A549 (cell line): ENCODE data around the gene PLRG1. TPM values are rescaled to one million over a fixed set of nuclear protein-coding genes. Genes with fewer than 3 reads are reported as not detected.

Source experiments
- ATAC-seq, 2 experiments: fragments of 200-7000 bp in 1 of 2; fragments of >200 bp in 1 of 2; cut with Nextera tagmentation in 1 of 2; cut with Tn5 transposase in 1 of 2; 3 replicates each; pipeline versions ENCODE4 v1.8.0 to v1.9.1; 2018 to 2020; ENCODE audit warnings: mild to moderate bottlenecking in 1 of 2, moderate library complexity in 1 of 2
- CTCF ChIA-PET: fragments of 300-600 bp; sonication (Branson Sonifier 250); formaldehyde crosslinking; extraction: SDS; loops from one replicate; lab custom pipeline; 2021; ENCODE audit warnings: antibody characterized with exemption, inconsistent platforms; lab: Yijun Ruan, JAX
- POLR2A ChIA-PET: fragments of 350-600 bp; formaldehyde crosslinking; extraction: SDS; loops from one replicate; lab custom pipeline; 2021; ENCODE audit warnings: antibody characterized with exemption, inconsistent platforms; lab: Yijun Ruan, JAX
- DNase-seq, 2 experiments: peaks; one replicate each; pipeline versions ENCODE4 v3.0.0 to v3.0.0-alpha.2; 2011 to 2016; ENCODE audit warnings: low read depth in 1 of 2, low spot score in 1 of 2
- FAIRE-seq: peaks from 2 replicates; lab custom pipeline; 2011; peaks lifted over from hg19 to GRCh38; lab: Jason Lieb, UNC
- H3K27ac ChIP-seq, 2 experiments: fragments of >200 bp; sonication (Bioruptor Twin); formaldehyde crosslinking; 3 replicates each; pipeline ENCODE4 v1.5.1; 2016 to 2017
- H3K4me1 ChIP-seq: fragments of >200 bp; sonication (Bioruptor Twin); formaldehyde crosslinking; 3 replicates; pipeline ENCODE4 v1.6.1; 2016
- H3K4me2 ChIP-seq: fragments of >200 bp; sonication (Bioruptor Twin); formaldehyde crosslinking; 3 replicates; pipeline ENCODE4 v1.6.1; 2016
- H3K4me3 ChIP-seq: fragments of >200 bp; sonication (Bioruptor Twin); formaldehyde crosslinking; 3 replicates; pipeline ENCODE4 v1.5.1; 2016
- H3K9me3 ChIP-seq: fragments of >200 bp; sonication (Bioruptor Twin); formaldehyde crosslinking; 3 replicates; pipeline ENCODE4 v1.6.1; 2016
- CHD2 ChIP-seq: fragments of 150-350 bp; IDR thresholded peaks from 2 replicates; pipeline ENCODE4 v1.6.1; 2014; ENCODE audit warnings: low read length; ENCODE audit not compliant: partially characterized antibody
- CHD4 ChIP-seq: fragments of 200-600 bp; sonication (generic); IDR thresholded peaks from 2 replicates; pipeline ENCODE4 v1.6.1; 2016; ENCODE audit warnings: antibody characterized with exemption, mild to moderate bottlenecking, borderline replicate concordance
- FOSL2 ChIP-seq, 2 experiments: fragments of 450-650 bp in 1 of 2; fragments of >200 bp in 1 of 2; sonication (Bioruptor Twin) in 1 of 2; formaldehyde crosslinking; IDR thresholded peaks; 2 replicates each; pipeline versions ENCODE4 v1.5.0 to v1.6.1; 2016 to 2020; ENCODE audit warnings: mild to moderate bottlenecking in 1 of 2, moderate library complexity in 1 of 2
- FOXS1 ChIP-seq: fragments of 250-450 bp; sonication (Bioruptor Pico); IDR thresholded peaks from 2 replicates; pipeline ENCODE4 v1.5.0; 2020; ENCODE audit warnings: mild to moderate bottlenecking, moderate library complexity
- HOXA7 ChIP-seq: fragments of 250-450 bp; sonication (Bioruptor Pico); IDR thresholded peaks from 2 replicates; pipeline ENCODE4 v1.5.0; 2020; ENCODE audit warnings: mild to moderate bottlenecking, moderate library complexity
- JUN ChIP-seq, 2 experiments: fragments of >200 bp; sonication (Bioruptor Twin); formaldehyde crosslinking; IDR thresholded peaks; 2 replicates in 1 of 2; 3 replicates in 1 of 2; pipeline ENCODE4 v1.6.1; 2016 to 2017
- KDM1A ChIP-seq: fragments of 200-600 bp; sonication (generic); IDR thresholded peaks from 2 replicates; pipeline ENCODE4 v1.6.1; 2016; ENCODE audit warnings: low read depth, mild to moderate bottlenecking
- KDM5A ChIP-seq: fragments of 200-600 bp; sonication (generic); IDR thresholded peaks from 2 replicates; pipeline ENCODE4 v1.6.1; 2016; ENCODE audit warnings: antibody characterized with exemption, mild to moderate bottlenecking
- MAFK ChIP-seq: fragments of 450-650 bp; IDR thresholded peaks from 2 replicates; pipeline ENCODE4 v1.6.1; 2014; ENCODE audit not compliant: partially characterized antibody
- MAZ ChIP-seq: fragments of 150-350 bp; IDR thresholded peaks from 2 replicates; pipeline ENCODE4 v1.6.1; 2014; ENCODE audit warnings: antibody characterized with exemption, low read depth, low read length, borderline replicate concordance
- NFE2L2 ChIP-seq: fragments of 150-350 bp; conservative IDR thresholded peaks from 2 replicates; pipeline ENCODE4 v1.6.1; 2014; ENCODE audit warnings: low read length
- NR3C1 ChIP-seq: fragments of >200 bp; sonication (Bioruptor Twin); formaldehyde crosslinking; IDR thresholded peaks from 3 replicates; pipeline ENCODE4 v1.6.1; 2017
- POLR2A ChIP-seq: IDR thresholded peaks from 2 replicates; pipeline ENCODE4 v1.6.1; 2012; ENCODE audit warnings: mild to moderate bottlenecking, low read length
- RAD21 ChIP-seq, 2 experiments: fragments of >200 bp in 1 of 2; sonication (Bioruptor Twin) in 1 of 2; formaldehyde crosslinking in 1 of 2; IDR thresholded peaks in 1 of 2; conservative IDR thresholded peaks in 1 of 2; 2 replicates in 1 of 2; 3 replicates in 1 of 2; pipeline ENCODE4 v1.6.1; 2012 to 2018; ENCODE audit warnings: inconsistent platforms in 1 of 2
- SMC3 ChIP-seq: fragments of >200 bp; sonication (Bioruptor Twin); formaldehyde crosslinking; IDR thresholded peaks from 3 replicates; pipeline ENCODE4 v1.6.1; 2018; ENCODE audit warnings: inconsistent platforms
- SREBF2 ChIP-seq: fragments of 450-650 bp; IDR thresholded peaks from 2 replicates; pipeline ENCODE4 v1.6.1; 2014; ENCODE audit warnings: mild to moderate bottlenecking, moderate library complexity
- TFCP2L1 ChIP-seq: fragments of 250-450 bp; sonication (Bioruptor Pico); IDR thresholded peaks from 2 replicates; pipeline ENCODE4 v1.5.0; 2021; ENCODE audit warnings: mild to moderate bottlenecking
- WGBS: methylation state at CpG from one replicate; pipeline ENCODE4 v1.1.6; 2017; ENCODE audit errors: missing lambda C conversion rate; 5-methylcytosine and 5-hydroxymethylcytosine counted together
- polyA plus RNA-seq, 4 experiments: library from polyadenylated mRNA; depleted of rRNA in 3 of 4; stranded (reverse); fragments of >200 nt; fragmentation: RNase III in 1 of 4; extraction: RNeasy Plus Mini Kit Qiagen cat#74134 plus additional on column Dnase treatment in 1 of 4; gene quantifications; 2 replicates in 3 of 4; 3 replicates in 1 of 4; pipeline ENCODE4 v1.2.3, GENCODE V29; 2011 to 2017
- TF ChIP-seq, protein P1 (sequence below): IDR thresholded peaks from 2 replicates; pipeline ENCODE4 v1.6.1; 2012; ENCODE audit warnings: low read depth, borderline replicate concordance
- TF ChIP-seq, protein P2 (sequence below): fragments of >200 bp; sonication (Bioruptor Twin); formaldehyde crosslinking; IDR thresholded peaks from 3 replicates; pipeline ENCODE4 v1.6.1; 2016
- TF ChIP-seq, protein P3 (sequence below): fragments of 150-350 bp; IDR thresholded peaks from 2 replicates; pipeline ENCODE4 v1.6.1; 2014; ENCODE audit warnings: low read depth, mild to moderate bottlenecking, low read length
- TF ChIP-seq, protein P4 (sequence below): fragments of >200 bp; sonication (Bioruptor Twin); formaldehyde crosslinking; IDR thresholded peaks from 2 replicates; pipeline ENCODE4 v1.6.1; 2016
- TF ChIP-seq, protein P5 (sequence below): fragments of 250-450 bp; sonication (Bioruptor Pico); IDR thresholded peaks from 2 replicates; pipeline ENCODE4 v1.5.0; 2021; ENCODE audit warnings: mild to moderate bottlenecking, moderate library complexity, borderline replicate concordance
- TF ChIP-seq, protein P6 (sequence below): fragments of 450-650 bp; IDR thresholded peaks from 2 replicates; pipeline ENCODE4 v1.6.1; 2014; ENCODE audit warnings: antibody characterized with exemption
- TF ChIP-seq, protein P7 (sequence below): IDR thresholded peaks from 2 replicates; pipeline ENCODE4 v1.6.1; 2012
- TF ChIP-seq, protein P8 (sequence below): fragments of >200 bp; sonication (Bioruptor Twin); formaldehyde crosslinking; IDR thresholded peaks from 3 replicates; pipeline ENCODE4 v1.5.1; 2016

PLRG1 gene
- polyA plus RNA-seq, 2 of the 4 experiments (the other 2 are of a cell fraction): 50.4 to 123 TPM

DNA sequence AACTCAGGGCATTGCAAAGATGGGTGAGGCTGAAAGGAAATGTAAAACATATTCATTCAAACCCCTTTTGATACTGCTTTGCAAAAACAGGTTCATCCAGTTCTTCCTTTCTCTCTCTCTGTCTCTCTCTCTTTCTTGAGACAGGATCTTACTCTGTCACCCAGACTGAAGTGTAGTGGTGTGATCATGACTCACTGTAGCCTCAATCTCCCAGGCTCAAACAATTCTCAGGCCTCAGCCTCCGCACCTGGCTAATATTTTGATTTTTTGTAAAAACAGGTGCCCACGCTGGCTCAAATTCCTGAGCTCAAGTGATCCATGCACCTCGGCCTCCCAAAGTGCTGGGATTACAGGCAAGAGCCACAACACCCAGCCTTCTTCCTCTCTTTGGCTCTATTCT, 43.0 kb downstream of the PLRG1 start:
- Histone ChIP-seq H3K4me3 (no peak overlapping the region), H3K4me1 (no peaks in the 10 kb centered on the region), H3K27ac (no peak overlapping the region), H3K4me2 (no peak overlapping the region), H3K9me3 (no peaks in the 10 kb centered on the region)
- CTCF ChIA-PET: interaction anchor here (0.9 to 2.3 kb wide), 5 partner anchors 9 to 108 kb away, joined by 3 to 13 read pairs (median 3); no protein-coding TSS in a partner anchor
- DNase-seq (no peak), FAIRE-seq (no peak), ATAC-seq (no peak)
- POLR2A ChIA-PET: no interaction called here
- TF ChIP-seq MAZ (no peak), CHD2 (no peak), FOXS1 (CRISPR knock-in tag) (no peak), RAD21 (conservative IDR thresholded peaks at IDR 0.05 in 1 of 2, IDR thresholded peaks at IDR 0.05 in 1 of 2) (no peak), KDM1A (no peak), JUN (IDR thresholded peaks at IDR 0.05) (no peak), TFCP2L1 (no peak), NFE2L2 (no peak), POLR2A (no peak), SREBF2 (no peak), CHD4 (no peak), HOXA7 (CRISPR knock-in tag) (no peak)
- TF ChIP-seq, protein P1, sequence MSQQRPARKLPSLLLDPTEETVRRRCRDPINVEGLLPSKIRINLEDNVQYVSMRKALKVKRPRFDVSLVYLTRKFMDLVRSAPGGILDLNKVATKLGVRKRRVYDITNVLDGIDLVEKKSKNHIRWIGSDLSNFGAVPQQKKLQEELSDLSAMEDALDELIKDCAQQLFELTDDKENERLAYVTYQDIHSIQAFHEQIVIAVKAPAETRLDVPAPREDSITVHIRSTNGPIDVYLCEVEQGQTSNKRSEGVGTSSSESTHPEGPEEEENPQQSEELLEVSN: no peak
- TF ChIP-seq, protein P2, sequence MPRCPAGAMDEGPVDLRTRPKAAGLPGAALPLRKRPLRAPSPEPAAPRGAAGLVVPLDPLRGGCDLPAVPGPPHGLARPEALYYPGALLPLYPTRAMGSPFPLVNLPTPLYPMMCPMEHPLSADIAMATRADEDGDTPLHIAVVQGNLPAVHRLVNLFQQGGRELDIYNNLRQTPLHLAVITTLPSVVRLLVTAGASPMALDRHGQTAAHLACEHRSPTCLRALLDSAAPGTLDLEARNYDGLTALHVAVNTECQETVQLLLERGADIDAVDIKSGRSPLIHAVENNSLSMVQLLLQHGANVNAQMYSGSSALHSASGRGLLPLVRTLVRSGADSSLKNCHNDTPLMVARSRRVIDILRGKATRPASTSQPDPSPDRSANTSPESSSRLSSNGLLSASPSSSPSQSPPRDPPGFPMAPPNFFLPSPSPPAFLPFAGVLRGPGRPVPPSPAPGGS: no peak
- TF ChIP-seq, protein P3, sequence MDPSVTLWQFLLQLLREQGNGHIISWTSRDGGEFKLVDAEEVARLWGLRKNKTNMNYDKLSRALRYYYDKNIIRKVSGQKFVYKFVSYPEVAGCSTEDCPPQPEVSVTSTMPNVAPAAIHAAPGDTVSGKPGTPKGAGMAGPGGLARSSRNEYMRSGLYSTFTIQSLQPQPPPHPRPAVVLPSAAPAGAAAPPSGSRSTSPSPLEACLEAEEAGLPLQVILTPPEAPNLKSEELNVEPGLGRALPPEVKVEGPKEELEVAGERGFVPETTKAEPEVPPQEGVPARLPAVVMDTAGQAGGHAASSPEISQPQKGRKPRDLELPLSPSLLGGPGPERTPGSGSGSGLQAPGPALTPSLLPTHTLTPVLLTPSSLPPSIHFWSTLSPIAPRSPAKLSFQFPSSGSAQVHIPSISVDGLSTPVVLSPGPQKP: no peak
- TF ChIP-seq, protein P4, sequence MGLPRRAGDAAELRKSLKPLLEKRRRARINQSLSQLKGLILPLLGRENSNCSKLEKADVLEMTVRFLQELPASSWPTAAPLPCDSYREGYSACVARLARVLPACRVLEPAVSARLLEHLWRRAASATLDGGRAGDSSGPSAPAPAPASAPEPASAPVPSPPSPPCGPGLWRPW: no peak
- TF ChIP-seq, protein P5, sequence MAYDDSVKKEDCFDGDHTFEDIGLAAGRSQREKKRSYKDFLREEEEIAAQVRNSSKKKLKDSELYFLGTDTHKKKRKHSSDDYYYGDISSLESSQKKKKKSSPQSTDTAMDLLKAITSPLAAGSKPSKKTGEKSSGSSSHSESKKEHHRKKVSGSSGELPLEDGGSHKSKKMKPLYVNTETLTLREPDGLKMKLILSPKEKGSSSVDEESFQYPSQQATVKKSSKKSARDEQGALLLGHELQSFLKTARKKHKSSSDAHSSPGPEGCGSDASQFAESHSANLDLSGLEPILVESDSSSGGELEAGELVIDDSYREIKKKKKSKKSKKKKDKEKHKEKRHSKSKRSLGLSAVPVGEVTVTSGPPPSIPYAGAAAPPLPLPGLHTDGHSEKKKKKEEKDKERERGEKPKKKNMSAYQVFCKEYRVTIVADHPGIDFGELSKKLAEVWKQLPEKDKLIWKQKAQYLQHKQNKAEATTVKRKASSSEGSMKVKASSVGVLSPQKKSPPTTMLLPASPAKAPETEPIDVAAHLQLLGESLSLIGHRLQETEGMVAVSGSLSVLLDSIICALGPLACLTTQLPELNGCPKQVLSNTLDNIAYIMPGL (CRISPR knock-in tag): no peak
- TF ChIP-seq, protein P6, sequence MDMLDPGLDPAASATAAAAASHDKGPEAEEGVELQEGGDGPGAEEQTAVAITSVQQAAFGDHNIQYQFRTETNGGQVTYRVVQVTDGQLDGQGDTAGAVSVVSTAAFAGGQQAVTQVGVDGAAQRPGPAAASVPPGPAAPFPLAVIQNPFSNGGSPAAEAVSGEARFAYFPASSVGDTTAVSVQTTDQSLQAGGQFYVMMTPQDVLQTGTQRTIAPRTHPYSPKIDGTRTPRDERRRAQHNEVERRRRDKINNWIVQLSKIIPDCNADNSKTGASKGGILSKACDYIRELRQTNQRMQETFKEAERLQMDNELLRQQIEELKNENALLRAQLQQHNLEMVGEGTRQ: no peak
- TF ChIP-seq, protein P7, sequence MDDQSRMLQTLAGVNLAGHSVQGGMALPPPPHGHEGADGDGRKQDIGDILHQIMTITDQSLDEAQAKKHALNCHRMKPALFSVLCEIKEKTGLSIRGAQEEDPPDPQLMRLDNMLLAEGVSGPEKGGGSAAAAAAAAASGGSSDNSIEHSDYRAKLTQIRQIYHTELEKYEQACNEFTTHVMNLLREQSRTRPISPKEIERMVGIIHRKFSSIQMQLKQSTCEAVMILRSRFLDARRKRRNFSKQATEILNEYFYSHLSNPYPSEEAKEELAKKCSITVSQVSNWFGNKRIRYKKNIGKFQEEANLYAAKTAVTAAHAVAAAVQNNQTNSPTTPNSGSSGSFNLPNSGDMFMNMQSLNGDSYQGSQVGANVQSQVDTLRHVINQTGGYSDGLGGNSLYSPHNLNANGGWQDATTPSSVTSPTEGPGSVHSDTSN: no peak
- WGBS: 29% methylated on average over 3 of the region's 3 CpGs

DNA sequence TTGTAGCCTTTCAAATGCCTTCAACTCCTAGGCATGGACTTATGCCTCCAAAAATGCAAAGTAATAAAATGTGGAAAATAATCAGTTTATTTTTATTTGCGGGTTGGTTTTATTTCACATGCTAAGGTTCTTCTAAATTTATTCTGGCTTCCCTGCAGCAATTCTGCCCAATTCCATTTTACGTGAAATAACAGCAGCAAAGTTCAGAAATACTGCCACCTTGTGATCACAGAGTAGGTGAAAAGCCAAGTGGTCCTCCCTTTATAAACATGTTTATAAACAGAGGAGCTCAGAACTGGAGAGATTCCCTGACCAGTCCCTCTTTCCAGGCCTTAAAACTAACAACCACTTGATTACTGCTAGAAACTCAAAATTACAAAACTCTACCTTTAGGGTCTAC, 43.9 kb downstream of the PLRG1 start:
- WGBS: 0% methylated on average over 2 of the region's 2 CpGs
- no peaks in the 10 kb centered on the region for H3K4me1 ChIP-seq
- ATAC-seq (peak in 1 of 2 experiments; percentile 68; a peak in 2 of 6 replicates), FAIRE-seq (no peak), DNase-seq (peak in 1 of 2 experiments; percentile 21)
- no peak overlapping the region for H3K4me3 ChIP-seq
- ChIA-PET POLR2A (no interaction called here), CTCF (interaction anchor here (0.5 to 2.3 kb wide), 6 partner anchors 9 to 182 kb away, joined by 3 to 13 read pairs (median 3); no protein-coding TSS in a partner anchor)
- no peaks in the 10 kb centered on the region for H3K9me3 ChIP-seq
- no peak overlapping the region for H3K4me2 ChIP-seq
- H3K27ac ChIP-seq: no peak overlapping the region
- TF ChIP-seq, protein P8, sequence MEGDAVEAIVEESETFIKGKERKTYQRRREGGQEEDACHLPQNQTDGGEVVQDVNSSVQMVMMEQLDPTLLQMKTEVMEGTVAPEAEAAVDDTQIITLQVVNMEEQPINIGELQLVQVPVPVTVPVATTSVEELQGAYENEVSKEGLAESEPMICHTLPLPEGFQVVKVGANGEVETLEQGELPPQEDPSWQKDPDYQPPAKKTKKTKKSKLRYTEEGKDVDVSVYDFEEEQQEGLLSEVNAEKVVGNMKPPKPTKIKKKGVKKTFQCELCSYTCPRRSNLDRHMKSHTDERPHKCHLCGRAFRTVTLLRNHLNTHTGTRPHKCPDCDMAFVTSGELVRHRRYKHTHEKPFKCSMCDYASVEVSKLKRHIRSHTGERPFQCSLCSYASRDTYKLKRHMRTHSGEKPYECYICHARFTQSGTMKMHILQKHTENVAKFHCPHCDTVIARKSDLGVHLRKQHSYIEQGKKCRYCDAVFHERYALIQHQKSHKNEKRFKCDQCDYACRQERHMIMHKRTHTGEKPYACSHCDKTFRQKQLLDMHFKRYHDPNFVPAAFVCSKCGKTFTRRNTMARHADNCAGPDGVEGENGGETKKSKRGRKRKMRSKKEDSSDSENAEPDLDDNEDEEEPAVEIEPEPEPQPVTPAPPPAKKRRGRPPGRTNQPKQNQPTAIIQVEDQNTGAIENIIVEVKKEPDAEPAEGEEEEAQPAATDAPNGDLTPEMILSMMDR: peak; percentile 44; the same call in 2 of the 3 replicates
- TF ChIP-seq MAFK (no peak), SMC3 (peak; percentile 45; the same call in 1 of the 3 replicates), NR3C1 (no peak), RAD21 (conservative IDR thresholded peaks at IDR 0.05 in 1 of 2, IDR thresholded peaks at IDR 0.05 in 1 of 2) (peak; percentile 37 to 49; a peak in 4 of 5 replicates), KDM5A (no peak), FOSL2 (IDR thresholded peaks at IDR 0.05) (no peak), FOSL2 (CRISPR knock-in tag; IDR thresholded peaks at IDR 0.05) (no peak)
- TF ChIP-seq, protein P3: no peak
